ENCODE measurements around the gene URB1.

GRCh38 chr21:32322103-32322502 lies 70.7 kb downstream of the URB1 start:
- TF ChIP-seq CTCF (IDR thresholded peaks at IDR 0.05) (no peak), POLR2AphosphoS5 (IDR thresholded peaks at IDR 0.05) (no peak), EP300 (IDR thresholded peaks at IDR 0.05) (no peak)
